CD14-positive monocyte (primary cell): ENCODE data around the gene RBM4B. TPM values are rescaled to one million over a fixed set of nuclear protein-coding genes. Genes with fewer than 3 reads are reported as not detected.

Source experiments
- DNase-seq, 3 donors: peaks; one replicate each; pipeline ENCODE4 v3.0.0-alpha.2; 2011 to 2022
- H2AFZ ChIP-seq: 2 replicates; pipeline ENCODE4 v1.6.0; 2012; ENCODE audit warnings: mild to moderate bottlenecking, low read depth, low read length, inconsistent platforms; ENCODE audit not compliant: insufficient read depth, poor library complexity, severe bottlenecking
- H3K27ac ChIP-seq, 2 donors: 1 replicate in 1 of 2; 2 replicates in 1 of 2; pipeline ENCODE4 v1.5.1; 2012 to 2013; ENCODE audit warnings: low read length in 2 of 2, control low read depth in 1 of 2, inconsistent platforms in 1 of 2, low read depth in 1 of 2, mild to moderate bottlenecking in 1 of 2
- H3K27me3 ChIP-seq, 2 donors: one replicate each; pipeline versions ENCODE4 v1.6.0 to v1.6.1; 2011 to 2013; ENCODE audit warnings: low read length in 2 of 2; ENCODE audit not compliant: control insufficient read depth in 2 of 2, insufficient read depth in 2 of 2
- H3K36me3 ChIP-seq, 2 donors: replicated peaks in 1 of 2; 1 replicate in 1 of 2; 2 replicates in 1 of 2; pipeline versions ENCODE4 v1.5.1 to v1.6.1; 2012 to 2013; ENCODE audit warnings: low read length in 2 of 2, control low read depth in 1 of 2, inconsistent platforms in 1 of 2, mild to moderate bottlenecking in 1 of 2; ENCODE audit not compliant: insufficient read depth in 2 of 2, control insufficient read depth in 1 of 2
- H3K4me1 ChIP-seq, 2 donors: 1 replicate in 1 of 2; 2 replicates in 1 of 2; pipeline versions ENCODE4 v1.5.1 to v1.6.1; 2012 to 2013; ENCODE audit warnings: low read length in 2 of 2, control low read depth in 1 of 2, inconsistent platforms in 1 of 2, mild to moderate bottlenecking in 1 of 2, moderate library complexity in 1 of 2; ENCODE audit not compliant: insufficient read depth in 2 of 2, control insufficient read depth in 1 of 2
- H3K4me2 ChIP-seq: replicated peaks from 2 replicates; pipeline ENCODE3; 2012; ENCODE audit warnings: low read length, moderate library complexity, mild to moderate bottlenecking; ENCODE audit not compliant: poor library complexity, severe bottlenecking; ENCODE audit errors: extremely low read depth
- H3K4me3 ChIP-seq, 3 experiments: fragments of 200-600 bp in 1 of 3; sonication (generic) in 1 of 3; replicated peaks in 1 of 3; 1 replicate in 2 of 3; 2 replicates in 1 of 3; pipeline ENCODE4 v1.5.1; 2011 to 2013; ENCODE audit warnings: low read length in 3 of 3, mild to moderate bottlenecking in 3 of 3, control low read depth in 2 of 3, low read depth in 2 of 3, inconsistent platforms in 1 of 3, moderate library complexity in 1 of 3
- H3K79me2 ChIP-seq: 2 replicates; pipeline ENCODE4 v1.6.0; 2012; ENCODE audit warnings: mild to moderate bottlenecking, control low read depth, inconsistent platforms, low read length, moderate library complexity; ENCODE audit not compliant: insufficient read depth
- H3K9ac ChIP-seq: 2 replicates; pipeline ENCODE4 v1.6.0; 2017; ENCODE audit warnings: low read length, mild to moderate bottlenecking; ENCODE audit not compliant: insufficient read depth, poor library complexity, severe bottlenecking
- H3K9me3 ChIP-seq, 2 donors: replicated peaks in 1 of 2; 1 replicate in 1 of 2; 2 replicates in 1 of 2; pipeline versions ENCODE4 v1.5.1 to v1.6.1; 2012 to 2013; ENCODE audit warnings: low read length in 2 of 2, control low read depth in 1 of 2; ENCODE audit not compliant: control insufficient read depth in 1 of 2, insufficient read depth in 1 of 2
- H4K20me1 ChIP-seq: 2 replicates; pipeline ENCODE4 v1.6.0; 2012; ENCODE audit warnings: mild to moderate bottlenecking, low read length, control low read depth, moderate library complexity; ENCODE audit not compliant: insufficient read depth
- H3K27ac Mint-ChIP-seq, 7 donors: one replicate each; pipeline ENCODE4 v1.8.0; 2020; ENCODE audit warnings: mild to moderate bottlenecking in 7 of 7, mixed read lengths in 7 of 7, moderate library complexity in 6 of 7, inconsistent platforms in 2 of 7
- H3K27me3 Mint-ChIP-seq, 3 donors: one replicate each; pipeline ENCODE4 v1.8.0; 2021 to 2022; ENCODE audit warnings: low read depth in 3 of 3, mild to moderate bottlenecking in 3 of 3, mixed read lengths in 3 of 3, moderate library complexity in 3 of 3, inconsistent platforms in 1 of 3
- H3K36me3 Mint-ChIP-seq, 2 donors: one replicate each; pipeline ENCODE4 v1.8.0; 2020; ENCODE audit warnings: mixed read lengths in 2 of 2, inconsistent platforms in 1 of 2, mild to moderate bottlenecking in 1 of 2
- H3K4me1 Mint-ChIP-seq: one replicate; pipeline ENCODE4 v1.8.0; 2020; ENCODE audit warnings: mild to moderate bottlenecking, mixed read lengths
- H3K4me3 Mint-ChIP-seq, 2 donors: one replicate each; pipeline ENCODE4 v1.8.0; 2020; ENCODE audit warnings: mild to moderate bottlenecking in 2 of 2, mixed read lengths in 2 of 2, moderate library complexity in 1 of 2
- H3K9me3 Mint-ChIP-seq, 7 donors: one replicate each; pipeline ENCODE4 v1.8.0; 2020 to 2022; ENCODE audit warnings: mixed read lengths in 7 of 7, mild to moderate bottlenecking in 6 of 7, moderate library complexity in 6 of 7, inconsistent platforms in 2 of 7
- whole genome bisulfite sequencing: methylation state at CpG from one replicate; pipeline ENCODE4 v1.1.5; 2013; ENCODE audit warnings: missing lambda C conversion rate; ENCODE audit not compliant: insufficient coverage; 5-methylcytosine and 5-hydroxymethylcytosine counted together
- intact Hi-C, 2 donors: fragments of 100-400 bp; cut with micrococcal nuclease; formaldehyde crosslinking; loops; one replicate each; pipeline versions ENCODE4 v1.15.0 to v1.15.1; 2023
- polyA plus RNA-seq, 3 donors: library from polyadenylated mRNA; depleted of rRNA in 1 of 3; unstranded in 2 of 3; stranded (reverse) in 1 of 3; fragments of 300-500 nt in 2 of 3; fragments of >200 nt in 1 of 3; fragmentation: Illumina TruSeq in 2 of 3; gene quantifications; 1 replicate in 2 of 3; 2 replicates in 1 of 3; pipeline ENCODE4 v1.2.3, GENCODE V29; 2012 to 2021
- TF ChIP-seq, protein P1 (sequence below): fragments of 200-600 bp; IDR thresholded peaks from one replicate; pipeline ENCODE4 v1.8.0; 2022; ENCODE audit warnings: antibody characterized with exemption, mild to moderate bottlenecking

RBM4B gene
- polyA plus RNA-seq, 3 donors, result 7.8 to 14.3 (median 11.2) TPM

GRCh38 chr11:66700337-66700736 lies 22.6 kb upstream of the RBM4B start:
- Histone ChIP-seq H3K79me2 (no peaks in the 10 kb centered on the region), H3K27ac (no peak overlapping the region), H3K4me2 (no peak overlapping the region), H3K36me3 (no peaks in the 10 kb centered on the region), H3K9me3 (no peaks in the 10 kb centered on the region), H3K9ac (no peak overlapping the region), H3K4me1 (no peaks in the 10 kb centered on the region), H2AFZ (no peak overlapping the region), H3K4me3 (no peak overlapping the region), H3K27me3 (no peaks in the 10 kb centered on the region), H4K20me1 (no peaks in the 10 kb centered on the region)
- WGBS, result 96% methylated on average over 15 of the region's 15 CpGs
- intact Hi-C loops, result no loop called here
- Mint-ChIP-seq H3K27me3 (peaks cover 0 to 5% (median 5%) of the 10 kb centered on the region in 3 donors), H3K27ac (no peak overlapping the region), H3K9me3 (peaks cover 0 to 4% (median 0%) of the 10 kb centered on the region in 7 donors), H3K4me3 (no peak overlapping the region), H3K4me1 (no peaks in the 10 kb centered on the region), H3K36me3 (no peaks in the 10 kb centered on the region)
- no peak for DNase-seq
- TF ChIP-seq, protein P1, sequence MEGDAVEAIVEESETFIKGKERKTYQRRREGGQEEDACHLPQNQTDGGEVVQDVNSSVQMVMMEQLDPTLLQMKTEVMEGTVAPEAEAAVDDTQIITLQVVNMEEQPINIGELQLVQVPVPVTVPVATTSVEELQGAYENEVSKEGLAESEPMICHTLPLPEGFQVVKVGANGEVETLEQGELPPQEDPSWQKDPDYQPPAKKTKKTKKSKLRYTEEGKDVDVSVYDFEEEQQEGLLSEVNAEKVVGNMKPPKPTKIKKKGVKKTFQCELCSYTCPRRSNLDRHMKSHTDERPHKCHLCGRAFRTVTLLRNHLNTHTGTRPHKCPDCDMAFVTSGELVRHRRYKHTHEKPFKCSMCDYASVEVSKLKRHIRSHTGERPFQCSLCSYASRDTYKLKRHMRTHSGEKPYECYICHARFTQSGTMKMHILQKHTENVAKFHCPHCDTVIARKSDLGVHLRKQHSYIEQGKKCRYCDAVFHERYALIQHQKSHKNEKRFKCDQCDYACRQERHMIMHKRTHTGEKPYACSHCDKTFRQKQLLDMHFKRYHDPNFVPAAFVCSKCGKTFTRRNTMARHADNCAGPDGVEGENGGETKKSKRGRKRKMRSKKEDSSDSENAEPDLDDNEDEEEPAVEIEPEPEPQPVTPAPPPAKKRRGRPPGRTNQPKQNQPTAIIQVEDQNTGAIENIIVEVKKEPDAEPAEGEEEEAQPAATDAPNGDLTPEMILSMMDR, result no peak

DNA sequence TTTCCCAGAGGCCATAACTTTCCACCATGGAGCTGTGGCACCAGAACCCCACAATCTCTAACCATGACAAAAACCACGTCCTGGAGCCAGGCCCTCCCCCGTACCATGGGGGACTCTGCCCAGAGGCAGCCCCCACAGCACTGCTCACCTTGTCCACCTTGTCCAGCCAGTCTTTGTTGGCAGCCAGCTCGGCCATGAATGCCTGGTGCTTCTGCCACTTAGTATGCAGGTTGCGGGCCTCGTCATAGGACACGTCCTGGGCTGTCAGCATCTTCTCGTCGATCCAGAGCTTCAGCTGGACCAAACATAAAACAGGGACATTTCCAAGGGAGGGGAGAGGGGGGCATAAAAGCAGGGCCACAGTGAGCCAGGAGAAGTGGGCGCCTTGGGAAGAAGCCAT lies 20.8 kb upstream of the RBM4B start:
- Histone ChIP-seq H2AFZ (no peak overlapping the region), H3K27me3 (no peaks in the 10 kb centered on the region), H4K20me1 (no peaks in the 10 kb centered on the region), H3K4me1 (no peaks in the 10 kb centered on the region), H3K27ac (no peak overlapping the region), H3K79me2 (no peaks in the 10 kb centered on the region), H3K9me3 (no peaks in the 10 kb centered on the region), H3K4me3 (no peak overlapping the region), H3K9ac (no peak overlapping the region), H3K4me2 (no peak overlapping the region), H3K36me3 (no peaks in the 10 kb centered on the region)
- no peak for DNase-seq
- H3K27me3 Mint-ChIP-seq, result peaks cover 0 to 7% (median 5%) of the 10 kb centered on the region in 3 donors
- TF ChIP-seq, protein P1, result no peak
- no peaks in the 10 kb centered on the region for H3K36me3 Mint-ChIP-seq
- intact Hi-C loops, result loop anchor here (5.0 to 10.0 kb wide), 2 partner anchors 184 to 276 kb away; partner anchors contain the start of gene C11orf86 (in 1 of the 2)
- H3K4me1 Mint-ChIP-seq, result peaks cover 2% of the 10 kb centered on the region
- H3K27ac Mint-ChIP-seq, result no peak overlapping the region
- H3K4me3 Mint-ChIP-seq, result no peak overlapping the region
- peaks cover 0 to 4% (median 0%) of the 10 kb centered on the region in 7 donors for H3K9me3 Mint-ChIP-seq
- 90% methylated on average over 8 of the region's 9 CpGs for WGBS
